HG03159 (cell line): ENCODE measurements around the gene TMEM204.

ENCODE experiments used
- ATAC-seq: cut with Tn5 transposase; IDR thresholded peaks from one replicate; pipeline ENCODE4 v1.9.1; 2021; ENCODE audit warnings: mild to moderate bottlenecking, moderate library complexity; ENCODE audit not compliant: unreplicated experiment

TMEM204 gene

GRCh38 chr16:1533443-1533951 lies at the start of gene TMEM204:
Gene TMEM204 (plus strand): TSS chr16:1533666. CDS start chr16:1534276, 610 bp downstream.
- ATAC-seq, result no peak

GRCh38 chr16:1485847-1486496 lies 47.5 kb upstream of the TMEM204 start:
- no peak for ATAC-seq

- no peak for ATAC-seq
Observed at GRCh38 chr16:1486551-1487390, 46.7 kb upstream of the TMEM204 start.

- ATAC-seq, result no peak
Observed at GRCh38 chr16:1487395-1488053, 45.9 kb upstream of the TMEM204 start.

- ATAC-seq, result no peak
Observed at GRCh38 chr16:1488054-1488601, 45.3 kb upstream of the TMEM204 start.

GRCh38 chr16:1488619-1489018 lies 44.8 kb upstream of the TMEM204 start, which contains the start of gene PTX4:
Gene PTX4 (minus strand): TSS chr16:1488944. CDS start chr16:1488909, 35 bp downstream.
- ATAC-seq, result no peak

- no peak for ATAC-seq
Observed at GRCh38 chr16:1489077-1489476, 44.4 kb upstream of the TMEM204 start.

GRCh38 chr16:1491327-1491726 lies 42.1 kb upstream of the TMEM204 start:
- ATAC-seq, result no peak

- ATAC-seq, result no peak
Observed at GRCh38 chr16:1492082-1492922, 41.2 kb upstream of the TMEM204 start.

- ATAC-seq, result peak; percentile 70
Observed at GRCh38 chr16:1492923-1493745, 40.3 kb upstream of the TMEM204 start, which contains the start of gene TELO2. Gene TELO2 (plus strand): TSS chr16:1493360. CDS start chr16:1494282, 922 bp downstream.

GRCh38 chr16:1493746-1494094 lies 39.7 kb upstream of the TMEM204 start:
- peak; percentile 16 for ATAC-seq

GRCh38 chr16:1494129-1494640 lies 39.3 kb upstream of the TMEM204 start:
- ATAC-seq, result no peak

- ATAC-seq, result no peak
Observed at GRCh38 chr16:1494711-1495110, 38.8 kb upstream of the TMEM204 start.

GRCh38 chr16:1495211-1495888 lies 38.1 kb upstream of the TMEM204 start:
- no peak for ATAC-seq

- no peak for ATAC-seq
Observed at GRCh38 chr16:1495889-1496262, 37.6 kb upstream of the TMEM204 start.

GRCh38 chr16:1496464-1496863 lies 37.0 kb upstream of the TMEM204 start:
- no peak for ATAC-seq

GRCh38 chr16:1497014-1497598 lies 36.4 kb upstream of the TMEM204 start:
- ATAC-seq, result no peak
